ENCODE results near the gene ZNF275.
"Not testable (repeated sequence)": the region's sequence is repeated elsewhere in the genome, so short reads cannot be mapped to it uniquely, and the experiment has no call there.

ZNF275 gene, protein sequence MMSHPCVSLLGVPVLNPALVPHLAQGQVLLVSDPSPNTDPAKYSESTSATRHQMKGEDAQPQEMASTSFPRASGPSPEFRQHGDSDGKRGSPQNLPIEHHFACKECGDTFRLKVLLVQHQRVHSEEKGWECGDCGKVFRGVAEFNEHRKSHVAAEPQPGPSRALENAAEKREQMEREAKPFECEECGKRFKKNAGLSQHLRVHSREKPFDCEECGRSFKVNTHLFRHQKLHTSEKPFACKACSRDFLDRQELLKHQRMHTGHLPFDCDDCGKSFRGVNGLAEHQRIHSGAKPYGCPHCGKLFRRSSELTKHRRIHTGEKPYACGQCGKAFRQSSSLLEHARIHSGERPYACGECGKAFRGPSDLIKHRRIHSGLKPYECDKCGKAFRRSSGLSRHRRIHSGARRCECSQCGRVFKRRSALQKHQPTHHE

DNA sequence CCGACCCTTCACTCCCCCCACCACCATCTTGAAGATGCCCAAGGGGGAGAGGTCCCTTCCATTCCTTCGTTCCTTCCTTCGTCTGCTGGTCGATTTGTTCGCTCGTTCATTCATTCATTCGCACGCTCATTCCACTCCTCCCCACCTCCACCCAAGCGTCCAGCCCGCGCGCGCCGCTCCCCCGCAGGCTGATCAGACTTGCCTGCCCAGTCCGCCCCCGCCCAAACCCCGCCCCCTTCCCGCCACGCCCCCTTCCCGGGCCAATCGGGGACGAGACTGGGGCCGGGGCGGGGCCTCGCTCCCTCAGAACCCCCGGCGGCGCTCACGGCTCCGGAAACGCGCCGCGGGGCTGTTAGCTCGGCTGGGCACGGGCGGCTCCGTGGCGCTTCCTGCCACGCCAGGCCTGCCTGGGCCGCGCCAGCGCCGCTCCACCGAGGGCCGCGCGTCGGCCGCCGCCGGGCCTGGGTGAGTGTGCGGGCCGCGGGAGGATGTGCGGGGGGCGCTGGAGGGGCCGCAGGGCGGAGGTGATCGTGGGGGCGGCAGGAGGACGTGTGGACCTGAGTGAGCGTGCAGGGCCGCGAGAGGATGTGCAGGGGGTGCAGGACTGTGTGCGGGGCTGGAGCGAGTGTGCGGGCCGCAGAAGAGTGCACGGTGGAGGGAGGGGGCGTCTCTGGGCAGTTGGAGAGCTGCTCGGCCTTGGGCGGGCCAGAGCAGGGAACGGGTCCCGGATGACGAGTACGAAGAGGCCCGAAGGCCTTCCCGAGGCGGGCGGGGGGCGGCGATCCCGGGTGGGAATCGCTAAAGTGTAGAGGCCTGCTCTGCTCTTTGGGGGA, at the start of gene ZNF275:
Gene ZNF275, plus strand, starts transcription at position 333 of the 833 bp plus-strand sequence. CDS start 2,527 bp downstream, outside the sequence.
- peak within 1 kb of the TSS; percentile 80 for H3K27ac ChIP-seq
- TF ChIP-seq, protein P1, sequence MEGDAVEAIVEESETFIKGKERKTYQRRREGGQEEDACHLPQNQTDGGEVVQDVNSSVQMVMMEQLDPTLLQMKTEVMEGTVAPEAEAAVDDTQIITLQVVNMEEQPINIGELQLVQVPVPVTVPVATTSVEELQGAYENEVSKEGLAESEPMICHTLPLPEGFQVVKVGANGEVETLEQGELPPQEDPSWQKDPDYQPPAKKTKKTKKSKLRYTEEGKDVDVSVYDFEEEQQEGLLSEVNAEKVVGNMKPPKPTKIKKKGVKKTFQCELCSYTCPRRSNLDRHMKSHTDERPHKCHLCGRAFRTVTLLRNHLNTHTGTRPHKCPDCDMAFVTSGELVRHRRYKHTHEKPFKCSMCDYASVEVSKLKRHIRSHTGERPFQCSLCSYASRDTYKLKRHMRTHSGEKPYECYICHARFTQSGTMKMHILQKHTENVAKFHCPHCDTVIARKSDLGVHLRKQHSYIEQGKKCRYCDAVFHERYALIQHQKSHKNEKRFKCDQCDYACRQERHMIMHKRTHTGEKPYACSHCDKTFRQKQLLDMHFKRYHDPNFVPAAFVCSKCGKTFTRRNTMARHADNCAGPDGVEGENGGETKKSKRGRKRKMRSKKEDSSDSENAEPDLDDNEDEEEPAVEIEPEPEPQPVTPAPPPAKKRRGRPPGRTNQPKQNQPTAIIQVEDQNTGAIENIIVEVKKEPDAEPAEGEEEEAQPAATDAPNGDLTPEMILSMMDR (conservative IDR thresholded peaks at IDR 0.05) = no peak

DNA sequence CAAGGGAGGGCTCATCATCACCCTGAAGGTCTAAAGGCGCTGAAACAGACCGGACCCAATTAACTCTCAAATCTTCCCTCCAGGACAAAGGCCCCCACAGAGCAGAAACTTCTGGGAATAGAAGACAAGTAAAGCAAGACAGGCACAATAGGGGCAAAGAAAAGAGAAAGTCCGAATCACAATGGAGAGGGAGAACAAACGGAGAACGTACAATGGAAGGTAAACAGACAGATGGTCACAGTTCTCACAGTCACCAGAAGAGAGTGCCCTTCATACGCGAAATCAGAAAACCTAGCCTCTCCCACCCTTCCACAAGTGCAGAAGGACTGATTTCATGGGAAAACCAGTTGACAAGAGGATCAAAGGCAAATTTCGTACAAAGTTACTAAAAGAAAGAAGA, 48.3 kb upstream of the ZNF275 start:
- H3K27ac ChIP-seq = not testable (repeated sequence)

DNA sequence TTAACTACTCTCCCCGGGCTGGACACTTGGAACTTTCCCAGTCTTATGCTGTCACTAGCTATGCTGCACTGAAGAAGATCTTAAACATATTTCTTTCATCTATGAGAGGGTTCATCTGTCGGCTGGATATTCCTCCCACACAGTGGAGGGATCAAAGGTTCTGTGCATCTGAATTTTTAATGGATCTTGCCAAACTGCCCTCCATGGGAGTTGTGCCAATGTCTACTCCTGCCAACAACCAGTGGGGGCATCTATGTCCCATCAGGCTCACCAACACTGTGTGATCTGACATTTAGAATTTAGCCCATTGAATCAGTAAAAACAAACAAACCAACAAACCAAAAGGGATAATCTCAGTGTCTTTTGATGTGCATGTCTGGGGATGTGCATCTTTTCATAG, 45.1 kb upstream of the ZNF275 start:
- H3K27ac ChIP-seq = not testable (repeated sequence)

DNA sequence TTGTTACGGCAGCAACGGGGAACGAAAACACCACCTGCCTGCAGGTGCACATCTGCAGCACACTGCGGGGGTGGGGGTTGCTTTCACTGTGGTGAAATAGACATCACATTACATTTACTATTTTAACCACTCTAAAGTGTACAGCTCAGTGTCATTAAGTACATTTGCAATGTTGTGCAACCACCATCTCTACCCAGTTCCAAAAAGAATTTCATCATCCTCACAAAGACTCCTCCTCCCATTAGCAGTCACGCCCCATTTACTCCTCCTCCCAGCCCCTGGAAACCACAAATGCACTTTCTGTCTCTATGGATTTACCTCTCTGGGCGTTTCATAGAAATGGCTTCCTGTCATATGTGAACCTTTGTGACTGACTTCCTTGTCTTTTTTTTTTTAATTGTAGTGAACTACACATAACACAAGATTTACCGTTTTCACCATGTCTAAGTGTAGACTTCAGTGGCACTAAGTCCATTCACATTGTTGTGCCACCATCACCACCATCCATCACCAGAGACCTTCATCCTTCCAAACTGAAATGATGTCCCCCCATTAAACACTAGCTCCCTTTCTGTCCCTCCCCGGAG, 40.4 kb upstream of the ZNF275 start:
- H3K27ac ChIP-seq = not testable (repeated sequence)

DNA sequence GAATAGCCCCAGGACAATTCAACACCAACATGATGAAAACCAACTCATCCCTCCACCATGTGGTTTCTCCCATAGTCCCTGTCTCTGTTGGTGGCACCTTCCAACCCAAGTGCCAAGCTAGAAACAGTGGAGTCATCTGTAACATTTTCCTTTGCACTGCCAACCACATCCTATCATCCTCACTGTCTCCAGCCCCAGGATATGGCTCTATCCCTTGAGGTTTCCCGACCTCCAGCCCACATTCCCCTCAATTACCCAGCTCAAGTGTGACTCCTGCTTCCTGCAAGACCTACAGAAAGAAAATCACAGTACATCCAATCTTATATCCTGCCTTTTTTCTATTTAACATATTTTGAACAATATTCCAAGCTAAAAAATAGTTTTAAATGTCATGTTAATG, 36.6 kb upstream of the ZNF275 start:
- H3K27ac ChIP-seq = no peak overlapping the region
- TF ChIP-seq, protein P1 (conservative IDR thresholded peaks at IDR 0.05) = no peak

DNA sequence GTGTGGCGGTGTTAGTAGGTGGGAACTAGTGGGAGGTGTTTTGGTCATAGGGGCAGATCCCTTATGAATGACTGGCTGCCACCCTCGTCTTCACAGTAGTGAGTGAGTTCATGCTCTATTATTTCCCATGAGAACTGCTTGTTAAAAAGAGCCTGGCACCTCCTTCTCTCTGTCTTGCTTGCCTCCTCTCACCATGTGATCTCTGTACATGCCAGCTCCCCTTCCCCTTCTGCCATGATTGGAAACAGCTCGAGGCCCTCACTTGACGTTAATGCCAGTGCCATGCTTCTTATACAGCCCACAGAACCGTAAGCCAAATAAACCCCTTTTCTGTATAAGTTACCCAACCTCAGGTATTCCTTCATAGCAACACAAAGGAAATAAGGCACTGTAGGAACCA, 34.1 kb upstream of the ZNF275 start:
- H3K27ac ChIP-seq = no peak overlapping the region
- TF ChIP-seq, protein P1 (conservative IDR thresholded peaks at IDR 0.05) = no peak

DNA sequence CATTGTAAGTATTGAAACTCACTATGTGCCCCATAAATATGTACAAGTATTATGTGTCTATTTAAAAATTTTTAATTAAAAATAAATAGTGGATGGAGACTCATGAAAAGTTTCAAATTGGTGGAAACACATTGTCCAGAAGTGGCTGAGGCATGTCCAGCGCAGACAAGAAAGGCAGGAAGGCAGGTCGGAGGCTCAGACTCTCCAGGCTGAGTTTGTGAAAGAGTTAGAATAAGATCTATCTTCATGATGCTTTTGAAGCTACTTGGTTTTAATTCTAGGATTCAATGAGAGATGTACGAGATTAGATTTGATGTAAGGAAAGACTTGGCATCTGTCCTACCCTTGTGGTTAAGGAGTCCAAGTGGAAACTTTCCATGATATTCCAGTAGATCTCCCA, 32.2 kb upstream of the ZNF275 start:
- TF ChIP-seq, protein P1 (conservative IDR thresholded peaks at IDR 0.05) = no peak
- no peak overlapping the region for H3K27ac ChIP-seq

DNA sequence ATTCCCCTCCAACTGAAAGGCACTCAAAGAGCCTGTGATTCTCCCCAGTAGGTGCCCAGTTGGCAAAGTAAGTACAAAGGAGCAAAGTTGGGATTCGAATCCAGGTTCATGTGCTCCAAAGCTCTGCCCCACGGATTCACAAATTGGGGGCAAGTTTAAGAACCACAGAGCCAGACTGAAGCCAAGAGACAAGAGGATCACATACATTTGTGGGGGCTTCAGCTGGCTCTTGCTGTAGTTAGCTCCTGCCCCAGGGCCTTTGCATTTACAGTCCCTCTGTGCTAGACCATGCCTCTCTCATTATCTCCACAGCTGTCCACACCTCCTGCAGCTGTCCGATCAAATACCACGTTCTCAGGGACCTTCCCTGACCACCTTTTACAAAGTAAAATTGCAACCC, 31.2 kb upstream of the ZNF275 start:
- TF ChIP-seq, protein P1 (conservative IDR thresholded peaks at IDR 0.05) = no peak

More for the DNA sequence above, 31.2 kb upstream of the ZNF275 start:
- H3K27ac ChIP-seq = no peak overlapping the region

All from VCaP (cell line).